ENCODE measurements around the gene DIP2B.

The DIP2B gene

DNA sequence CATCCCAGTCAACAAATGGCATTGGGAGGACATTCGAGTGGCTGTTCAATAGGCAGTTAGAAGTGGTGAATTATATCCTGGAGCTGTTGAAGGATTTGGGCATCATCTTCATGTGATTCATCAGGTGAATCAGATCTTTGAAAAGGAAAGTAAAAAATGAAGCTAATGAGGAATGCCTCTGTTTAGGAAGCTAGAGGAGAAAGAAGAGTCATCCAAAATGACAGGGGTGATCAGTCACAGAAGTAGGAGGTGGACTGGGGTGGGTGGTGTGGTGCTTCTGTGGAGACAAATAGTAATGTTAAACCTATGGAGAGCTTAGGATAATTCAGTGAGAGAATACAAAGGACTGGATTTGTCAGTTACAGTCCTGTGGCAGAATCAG, 32.7 kb downstream of the DIP2B start:
- TF ChIP-seq, protein P1, sequence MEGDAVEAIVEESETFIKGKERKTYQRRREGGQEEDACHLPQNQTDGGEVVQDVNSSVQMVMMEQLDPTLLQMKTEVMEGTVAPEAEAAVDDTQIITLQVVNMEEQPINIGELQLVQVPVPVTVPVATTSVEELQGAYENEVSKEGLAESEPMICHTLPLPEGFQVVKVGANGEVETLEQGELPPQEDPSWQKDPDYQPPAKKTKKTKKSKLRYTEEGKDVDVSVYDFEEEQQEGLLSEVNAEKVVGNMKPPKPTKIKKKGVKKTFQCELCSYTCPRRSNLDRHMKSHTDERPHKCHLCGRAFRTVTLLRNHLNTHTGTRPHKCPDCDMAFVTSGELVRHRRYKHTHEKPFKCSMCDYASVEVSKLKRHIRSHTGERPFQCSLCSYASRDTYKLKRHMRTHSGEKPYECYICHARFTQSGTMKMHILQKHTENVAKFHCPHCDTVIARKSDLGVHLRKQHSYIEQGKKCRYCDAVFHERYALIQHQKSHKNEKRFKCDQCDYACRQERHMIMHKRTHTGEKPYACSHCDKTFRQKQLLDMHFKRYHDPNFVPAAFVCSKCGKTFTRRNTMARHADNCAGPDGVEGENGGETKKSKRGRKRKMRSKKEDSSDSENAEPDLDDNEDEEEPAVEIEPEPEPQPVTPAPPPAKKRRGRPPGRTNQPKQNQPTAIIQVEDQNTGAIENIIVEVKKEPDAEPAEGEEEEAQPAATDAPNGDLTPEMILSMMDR (IDR thresholded peaks at IDR 0.05) = no peak

DNA sequence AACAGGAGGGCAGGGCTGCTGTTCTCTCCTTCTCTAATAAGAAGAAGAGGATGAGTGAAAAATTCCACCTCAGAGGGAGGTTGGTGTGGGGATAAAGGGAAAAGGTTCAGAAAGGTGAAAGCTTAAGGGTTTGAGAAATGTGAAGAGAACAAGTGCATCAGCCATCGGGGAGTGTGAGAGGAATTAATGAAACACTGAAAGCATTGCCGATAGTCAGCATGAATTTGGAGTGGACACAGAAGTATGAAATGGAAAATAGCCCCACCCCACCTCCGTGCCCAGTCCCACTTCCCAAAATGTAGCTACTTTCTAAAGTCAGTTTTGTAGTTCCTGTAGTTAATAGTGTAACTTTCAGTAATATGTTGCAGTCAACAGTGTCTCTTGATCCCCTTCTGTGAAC, 33.4 kb downstream of the DIP2B start:
- TF ChIP-seq, protein P1 (IDR thresholded peaks at IDR 0.05) = no peak

DNA sequence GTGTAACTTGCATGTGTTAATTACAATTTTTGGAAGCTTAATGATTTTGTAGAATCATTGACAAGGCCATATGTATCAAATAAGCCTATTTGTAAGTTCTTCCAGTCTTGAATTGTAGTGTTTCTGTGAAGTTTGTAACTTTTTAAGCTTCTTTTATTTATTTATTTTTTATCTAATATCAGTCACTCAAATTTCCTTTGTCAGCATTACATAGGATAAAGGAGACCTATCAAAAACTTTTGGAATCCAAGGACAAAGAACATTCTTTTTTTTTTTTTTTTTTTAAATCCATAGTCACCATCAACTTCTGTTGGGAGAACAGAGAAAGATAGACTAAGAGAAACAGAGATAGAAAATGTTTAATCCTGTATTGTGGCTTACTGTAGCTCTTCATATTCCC, 36.4 kb downstream of the DIP2B start:
- TF ChIP-seq, protein P1 (IDR thresholded peaks at IDR 0.05) = no peak

DNA sequence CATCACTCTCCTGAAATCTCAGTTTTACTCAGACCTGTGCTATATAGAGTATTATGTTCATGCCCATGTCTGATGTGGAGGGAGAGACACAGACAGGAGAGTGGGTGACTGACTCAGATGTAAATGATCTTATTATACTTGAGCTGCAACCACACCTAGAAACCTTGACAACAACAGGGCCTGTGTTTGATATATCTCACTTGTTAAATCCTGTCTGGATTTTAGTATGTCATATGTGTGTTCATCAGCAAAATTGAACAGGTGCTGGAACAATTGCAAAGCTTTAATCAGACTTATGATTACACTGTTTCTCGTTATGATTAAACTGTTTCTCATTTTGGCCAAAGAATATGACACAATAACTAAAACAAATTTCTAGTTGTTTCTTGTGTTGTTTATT, 37.7 kb downstream of the DIP2B start:
- TF ChIP-seq, protein P1 (IDR thresholded peaks at IDR 0.05) = no peak

DNA sequence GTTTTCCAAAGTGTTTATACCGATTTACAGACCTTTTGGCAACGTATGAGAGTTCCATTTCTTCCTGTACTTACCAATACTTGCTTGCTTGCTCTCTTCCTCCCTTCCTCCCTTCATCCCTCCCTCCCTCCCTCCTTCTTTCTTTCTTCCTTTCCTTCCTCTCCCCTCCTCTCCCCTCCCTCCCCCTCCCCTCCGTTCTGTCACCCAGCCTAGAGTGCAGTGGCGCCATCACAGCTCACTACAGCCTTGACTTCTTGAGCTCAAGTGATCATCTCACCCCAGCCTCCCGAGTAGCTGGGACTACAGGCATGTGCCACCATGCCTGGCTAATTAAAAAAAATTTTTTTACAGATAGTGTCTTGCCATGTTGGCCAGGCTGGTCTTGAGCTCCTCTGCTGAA, 40.4 kb downstream of the DIP2B start:
- TF ChIP-seq, protein P1 (IDR thresholded peaks at IDR 0.05) = no peak

DNA sequence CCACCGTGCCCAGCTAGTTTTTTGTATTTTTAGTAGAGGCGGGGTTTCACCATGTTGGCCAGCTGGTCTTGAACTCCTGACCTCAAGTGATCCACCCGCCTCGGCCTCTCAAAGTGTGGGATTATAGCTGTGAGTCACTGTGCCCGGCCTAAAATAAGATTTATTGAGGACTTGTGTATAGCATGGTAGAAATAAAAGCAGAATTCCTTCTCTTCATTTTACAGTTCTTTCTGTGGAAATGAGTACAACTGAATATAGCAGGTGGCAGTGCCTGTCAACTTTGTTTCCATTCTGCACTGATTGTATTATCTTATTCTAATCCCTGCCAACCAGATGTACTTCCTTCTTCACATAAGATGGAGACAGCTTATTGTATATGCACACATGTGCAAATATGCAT, 41.0 kb downstream of the DIP2B start:
- TF ChIP-seq, protein P1 (IDR thresholded peaks at IDR 0.05) = no peak

DNA sequence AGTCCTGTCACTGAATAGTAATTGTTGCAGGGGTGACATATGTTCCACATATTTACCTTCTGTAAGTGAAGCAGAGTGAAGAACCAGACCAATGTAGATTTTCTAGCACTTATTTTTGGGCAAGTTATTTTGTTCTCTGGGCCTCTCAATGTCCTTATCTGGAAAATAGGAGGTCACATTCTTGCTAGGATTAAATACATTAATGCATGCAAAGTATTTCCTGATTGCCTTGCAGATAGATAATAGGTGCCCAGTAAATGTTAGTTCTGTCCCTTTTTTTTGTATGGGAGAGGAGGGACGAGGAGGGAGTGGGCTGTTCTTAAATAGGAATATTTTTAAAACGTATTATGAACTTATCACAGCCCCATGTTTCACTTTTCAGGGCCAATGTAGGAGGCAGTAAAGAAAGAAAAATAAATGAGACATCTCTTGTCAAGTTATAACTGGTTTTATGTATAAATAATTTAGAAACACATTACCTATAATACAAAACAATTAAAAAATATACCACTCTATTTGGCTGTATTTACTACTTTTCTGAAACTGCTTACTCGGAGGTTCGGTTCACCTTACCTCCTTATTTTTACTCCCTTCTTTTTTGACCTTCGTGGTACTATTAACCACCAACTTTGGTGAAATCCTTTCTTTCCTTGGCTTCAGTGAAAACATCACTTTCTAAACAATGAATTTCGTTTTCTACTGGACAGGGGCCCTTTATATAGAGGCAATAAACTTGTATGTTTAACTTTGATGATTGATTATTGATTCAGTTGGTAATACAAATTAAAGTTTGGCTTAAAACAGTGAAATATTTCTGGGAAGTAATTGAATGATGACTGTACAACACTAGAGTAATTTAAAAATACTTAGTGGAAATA, 41.9 kb downstream of the DIP2B start:
- TF ChIP-seq, protein P1 (IDR thresholded peaks at IDR 0.05) = no peak

Measured in LNCAP (cell line).